Transverse colon (tissue), 4 donors: ENCODE measurements around the gene PREX1. TPM values are rescaled to one million over a fixed set of nuclear protein-coding genes. Genes with fewer than 3 reads are reported as not detected.

Experiments
- DNase-seq: peaks from one replicate; pipeline ENCODE4 v3.0.0-alpha.2; 2019
- H3K27ac ChIP-seq, 4 donors: fragments of 200-600 bp; sonication (generic); 2 replicates each; pipeline ENCODE4 v1.5.1; 2016 to 2018; ENCODE audit warnings: inconsistent platforms in 4 of 4
- H3K27me3 ChIP-seq: fragments of 200-600 bp; sonication (generic); 2 replicates; pipeline ENCODE4 v1.5.1; 2017; ENCODE audit warnings: inconsistent platforms
- H3K36me3 ChIP-seq, 4 donors: fragments of 200-600 bp; sonication (generic); 2 replicates each; pipeline ENCODE4 v1.5.1; 2017 to 2019; ENCODE audit warnings: inconsistent platforms in 4 of 4
- H3K4me1 ChIP-seq, 4 donors: fragments of 200-600 bp; sonication (generic); 2 replicates each; pipeline ENCODE4 v1.5.1; 2017 to 2020; ENCODE audit warnings: inconsistent platforms in 4 of 4
- H3K4me3 ChIP-seq, 4 donors: fragments of 200-600 bp; sonication (generic); 1 replicate in 1 of 4; 2 replicates in 3 of 4; pipeline versions ENCODE4 v1.5.1 to v1.6.1; 2017 to 2019; ENCODE audit warnings: inconsistent platforms in 4 of 4
- H3K9me3 ChIP-seq, 2 donors: fragments of 200-600 bp; sonication (generic); 2 replicates each; pipeline ENCODE4 v1.5.1; 2017 to 2019; ENCODE audit warnings: inconsistent platforms in 2 of 2
- CTCF ChIP-seq, 5 experiments: fragments of 200-600 bp in 3 of 5; fragments of 450-650 bp in 2 of 5; sonication (generic) in 3 of 5; IDR thresholded peaks; 1 replicate in 2 of 5; 2 replicates in 3 of 5; pipeline ENCODE4 v1.5.1; 2016 to 2017; ENCODE audit warnings: antibody characterized with exemption in 5 of 5, inconsistent platforms in 3 of 5, mild to moderate bottlenecking in 2 of 5, moderate library complexity in 1 of 5
- EP300 ChIP-seq: sonication (generic); formaldehyde crosslinking; IDR thresholded peaks from one replicate; pipeline ENCODE4 v1.6.1; 2017; ENCODE audit warnings: antibody characterized with exemption, low read depth
- POLR2A ChIP-seq: fragments of 450-650 bp; IDR thresholded peaks from one replicate; pipeline ENCODE4 v1.6.1; 2016; ENCODE audit warnings: antibody characterized with exemption, mild to moderate bottlenecking, moderate library complexity
- POLR2AphosphoS5 ChIP-seq, 3 donors: sonication (generic); formaldehyde crosslinking; IDR thresholded peaks; one replicate each; pipeline ENCODE4 v1.6.1; 2016; ENCODE audit warnings: antibody characterized with exemption in 3 of 3
- WGBS, 2 donors: methylation state at CpG; one replicate each; pipeline ENCODE4 v1.1.5; 2018; ENCODE audit warnings: low coverage in 1 of 2; 5-methylcytosine and 5-hydroxymethylcytosine counted together
- in situ Hi-C, 4 donors: fragments of 200-750 bp; cut with MboI; loops; one replicate each; pipeline versions ENCODE4 v1.15.0 to v1.15.1; 2017; ENCODE audit warnings: low sequenced_read_pairs in 3 of 4, low pct_ligation_motif_present in 1 of 4, low pct_unique_long_range_greater_than_20kb in 1 of 4
- intact Hi-C: fragments of 100-400 bp; cut with DNase I; formaldehyde crosslinking; loops from one replicate; pipeline ENCODE4 v1.15.1; 2023; ENCODE audit warnings: low total_unique reads
- total RNA-seq, 4 donors: library from RNA; depleted of rRNA; stranded (reverse); fragments of >200 nt; gene quantifications; one replicate each; pipeline ENCODE4 v1.1.0, GENCODE V29; 2016

PREX1 gene
- total RNA-seq, 4 donors from 2014 or later: 10.9 to 29.9 (median 16.6) TPM

- Histone ChIP-seq H3K36me3 (no peaks in the 10 kb centered on the region), H3K9me3 (no peaks in the 10 kb centered on the region), H3K4me1 (peaks cover 5 to 48% (median 23%) of the 10 kb centered on the region in 4 donors), H3K4me3 (no peak overlapping the region), H3K27ac (no peak overlapping the region), H3K27me3 (no peaks in the 10 kb centered on the region)
- no peak for DNase-seq
- no peak for TF ChIP-seq POLR2AphosphoS5 (IDR thresholded peaks at IDR 0.05)
- TF ChIP-seq POLR2A: no peak
- TF ChIP-seq CTCF (IDR thresholded peaks at IDR 0.05): no peak
- TF ChIP-seq EP300: no peak
- in situ Hi-C loops: no loop called here
- intact Hi-C loops: no loop called here
- 76 to 80% methylated on average over 3 to 4 of the region's 4 CpGs for WGBS, 2 donors
These were observed 108.1 kb downstream of the PREX1 start for GRCh38 chr20:48719598-48720255.

- WGBS, 2 donors: 69 to 100% methylated on average over 1 to 8 of the region's 8 CpGs
- Histone ChIP-seq H3K27ac (no peak overlapping the region), H3K4me1 (peaks cover 5 to 41% (median 20%) of the 10 kb centered on the region in 4 donors), H3K9me3 (no peaks in the 10 kb centered on the region), H3K36me3 (no peaks in the 10 kb centered on the region), H3K27me3 (no peaks in the 10 kb centered on the region), H3K4me3 (no peak overlapping the region)
- in situ Hi-C loops: no loop called here
- DNase-seq: peak; percentile 39
- TF ChIP-seq POLR2A (no peak), POLR2AphosphoS5 (IDR thresholded peaks at IDR 0.05) (no peak)
- intact Hi-C loops: no loop called here
These were observed 108.8 kb downstream of the PREX1 start for GRCh38 chr20:48718786-48719578.

GRCh38 chr20:48717680-48718223 is 110.0 kb downstream of the PREX1 start:
- Histone ChIP-seq H3K27me3 (no peaks in the 10 kb centered on the region), H3K36me3 (no peaks in the 10 kb centered on the region), H3K4me3 (no peak overlapping the region), H3K27ac (no peak overlapping the region), H3K4me1 (peaks cover 2 to 30% (median 10%) of the 10 kb centered on the region in 4 donors), H3K9me3 (no peaks in the 10 kb centered on the region)
- no peak for DNase-seq
- no peak for TF ChIP-seq POLR2A
- no peak for TF ChIP-seq CTCF (IDR thresholded peaks at IDR 0.05)
- no peak for TF ChIP-seq EP300
- TF ChIP-seq POLR2AphosphoS5 (IDR thresholded peaks at IDR 0.05): no peak
- intact Hi-C loops: no loop called here
- WGBS, 2 donors: 75% methylated on average over 1 to 6 of the region's 6 CpGs
- in situ Hi-C loops: no loop called here

GRCh38 chr20:48717095-48717672 is 110.6 kb downstream of the PREX1 start:
- TF ChIP-seq CTCF (IDR thresholded peaks at IDR 0.05) (no peak), POLR2A (no peak), POLR2AphosphoS5 (IDR thresholded peaks at IDR 0.05) (no peak), EP300 (no peak)
- in situ Hi-C loops: no loop called here
- intact Hi-C loops: no loop called here
- WGBS, 2 donors: 71 to 74% methylated on average over 1 to 2 of the region's 2 CpGs
- Histone ChIP-seq H3K27me3 (no peaks in the 10 kb centered on the region), H3K36me3 (no peaks in the 10 kb centered on the region), H3K9me3 (no peaks in the 10 kb centered on the region), H3K4me3 (no peak overlapping the region), H3K27ac (no peak overlapping the region), H3K4me1 (peaks cover 0 to 25% (median 7%) of the 10 kb centered on the region in 4 donors)
- DNase-seq: no peak
